HepG2 (cell line): ENCODE results near the gene FAM221B. TPM values are rescaled to one million over a fixed set of nuclear protein-coding genes. Genes with fewer than 3 reads are reported as not detected.
A peak's percentile ranks its signal among the peaks of the same experiment; 100 is the strongest.

ENCODE experiments used
- AGO2 ChIP-seq: fragments of 200-400 bp; formaldehyde crosslinking; optimal IDR thresholded peaks from 2 replicates; pipeline ENCODE3; 2017; ENCODE audit warnings: mild to moderate bottlenecking, low read depth, low read length, moderate library complexity
- ATRX ChIP-seq: sonication (generic); formaldehyde crosslinking; IDR thresholded peaks from 2 replicates; pipeline ENCODE4 v1.4.0; 2020; ENCODE audit warnings: missing genetic modification reagents, borderline replicate concordance
- BRF2 ChIP-seq: sonication (generic); formaldehyde crosslinking; IDR thresholded peaks from 2 replicates; pipeline ENCODE4 v1.8.1; 2022; ENCODE audit warnings: mild to moderate bottlenecking, missing genetic modification reagents
- CC2D1A ChIP-seq: sonication (generic); formaldehyde crosslinking; IDR thresholded peaks from 2 replicates; pipeline ENCODE4 v1.8.1; 2023; ENCODE audit warnings: mild to moderate bottlenecking, missing genetic modification reagents
- FIP1L1 ChIP-seq: fragments of 200-400 bp; formaldehyde crosslinking; IDR thresholded peaks from 2 replicates; pipeline ENCODE4 v1.6.1; 2018; ENCODE audit warnings: low read depth, mild to moderate bottlenecking, low read length, moderate library complexity, borderline replicate concordance; ENCODE audit not compliant: insufficient read depth
- FOXO1 ChIP-seq: sonication (generic); formaldehyde crosslinking; IDR thresholded peaks from 2 replicates; pipeline ENCODE4 v1.4.0; 2020; ENCODE audit warnings: missing genetic modification reagents
- HCFC1 ChIP-seq: fragments of 150-350 bp; IDR thresholded peaks from 2 replicates; pipeline ENCODE4 v1.6.1; 2014; ENCODE audit warnings: low read depth, low read length
- IKZF5 ChIP-seq: IDR thresholded peaks from 2 replicates; pipeline ENCODE4 v1.6.1; 2018; ENCODE audit warnings: missing genetic modification reagents, mild to moderate bottlenecking, missing compliant biosample characterization
- KAT8 ChIP-seq: IDR thresholded peaks from 2 replicates; pipeline ENCODE4 v1.6.1; 2016; ENCODE audit warnings: missing genetic modification reagents, missing compliant biosample characterization
- KDM5B ChIP-seq: sonication (generic); formaldehyde crosslinking; IDR thresholded peaks from 2 replicates; pipeline ENCODE4 v1.4.0; 2020; ENCODE audit warnings: missing genetic modification reagents, mild to moderate bottlenecking, borderline replicate concordance
- KLF6 ChIP-seq: IDR thresholded peaks from 2 replicates; pipeline ENCODE4 v1.8.0; 2016; ENCODE audit warnings: missing biosample characterization, missing genetic modification reagents
- KMT2B ChIP-seq: IDR thresholded peaks from 2 replicates; pipeline ENCODE4 v1.6.1; 2016; ENCODE audit warnings: missing genetic modification reagents, missing compliant biosample characterization
- MLXIP ChIP-seq: sonication (generic); formaldehyde crosslinking; IDR thresholded peaks from 2 replicates; pipeline ENCODE4 v1.9.0; 2021; ENCODE audit warnings: missing genetic modification reagents, borderline replicate concordance
- RAD21 ChIP-seq: fragments of 450-650 bp; formaldehyde crosslinking; IDR thresholded peaks from 2 replicates; pipeline ENCODE4 v1.5.0; 2020; ENCODE audit warnings: mild to moderate bottlenecking
- THAP11 ChIP-seq: IDR thresholded peaks from 2 replicates; pipeline ENCODE4 v1.6.1; 2016; ENCODE audit warnings: missing biosample characterization, missing genetic modification reagents
- YEATS2 ChIP-seq: sonication (generic); formaldehyde crosslinking; IDR thresholded peaks from 2 replicates; pipeline ENCODE4 v1.4.0; 2020; ENCODE audit warnings: missing genetic modification reagents, borderline replicate concordance
- ZBED4 ChIP-seq: sonication (generic); formaldehyde crosslinking; IDR thresholded peaks from 2 replicates; pipeline ENCODE4 v1.4.0; 2020; ENCODE audit warnings: missing genetic modification reagents, borderline replicate concordance
- ZNF350 ChIP-seq: sonication (generic); formaldehyde crosslinking; IDR thresholded peaks from 2 replicates; pipeline ENCODE4 v1.4.0; 2020; ENCODE audit warnings: mild to moderate bottlenecking, low read depth, missing genetic modification reagents, borderline replicate concordance
- ZNF430 ChIP-seq: sonication (generic); formaldehyde crosslinking; IDR thresholded peaks from 2 replicates; pipeline ENCODE4 v1.9.0; 2021; ENCODE audit warnings: mild to moderate bottlenecking, missing genetic modification reagents
- ZNF629 ChIP-seq: sonication (generic); formaldehyde crosslinking; conservative IDR thresholded peaks from 2 replicates; pipeline ENCODE4 v1.5.0; 2020; ENCODE audit warnings: missing genetic modification reagents
- ZNF672 ChIP-seq: sonication (generic); formaldehyde crosslinking; IDR thresholded peaks from 2 replicates; pipeline ENCODE4 v1.8.1; 2022; ENCODE audit warnings: missing genetic modification reagents
- ZNF780A ChIP-seq: sonication (generic); formaldehyde crosslinking; IDR thresholded peaks from 2 replicates; pipeline ENCODE4 v1.8.0; 2022; ENCODE audit warnings: mild to moderate bottlenecking, missing genetic modification reagents, moderate library complexity
- polyA plus RNA-seq, 8 experiments: library from polyadenylated mRNA; depleted of rRNA in 3 of 8; stranded (reverse) in 7 of 8; unstranded in 1 of 8; fragments of >200 nt; fragmentation: Illumina TruSeq in 4 of 8; extraction: Trizol in 4 of 8; gene quantifications; 2 replicates each; pipeline versions ENCODE4 v1.2.1 to v1.2.3, GENCODE V29; 2011 to 2016; ENCODE audit warnings: low read depth in 4 of 8, missing spikeins in 1 of 8, mixed read lengths in 1 of 8; ENCODE audit not compliant: insufficient read depth in 1 of 8
- total RNA-seq, 5 experiments: library from RNA; depleted of rRNA; stranded (reverse); fragments of >200 nt; fragmentation: Illumina TruSeq; extraction: Trizol; gene quantifications; 2 replicates each; pipeline ENCODE4 v1.2.3, GENCODE V29; 2016; ENCODE audit warnings: low read depth in 1 of 5

FAM221B gene
- total and polyA plus RNA-seq, 2 of the 13 experiments (the other 11 are each of a cell fraction or from before 2014, with no cell fraction given) = not detected

GRCh38 chr9:35801328-35802128, 27.0 kb downstream of the FAM221B start (continued):
- TF ChIP-seq IKZF5 (CRISPR knock-in tag) (no peak), FOXO1 (CRISPR knock-in tag) (no peak), AGO2 (no peak), FIP1L1 (no peak), ZNF430 (CRISPR knock-in tag) (0 out of 2 replicates have a peak, but pooled peaks have one; percentile 21), KMT2B (no peak), KDM5B (CRISPR knock-in tag) (0 out of 2 replicates have a peak, but pooled peaks have one; percentile 28), YEATS2 (no peak), CC2D1A (no peak), ZNF672 (CRISPR knock-in tag) (no peak), HCFC1 (no peak), ZNF780A (CRISPR knock-in tag) (no peak), ATRX (CRISPR knock-in tag) (no peak), ZNF350 (CRISPR knock-in tag) (no peak), KAT8 (no peak), ZNF629 (CRISPR knock-in tag) (no peak), MLXIP (CRISPR knock-in tag) (no peak), ZBED4 (CRISPR knock-in tag) (no peak), RAD21 (no peak), THAP11 (CRISPR knock-in tag) (no peak), KLF6 (CRISPR knock-in tag) (no peak), BRF2 (CRISPR knock-in tag) (no peak)
